Naive thymus-derived CD4-positive, alpha-beta T cell (primary cell): ENCODE data around the gene GMPR. TPM values are rescaled to one million over a fixed set of nuclear protein-coding genes. Genes with fewer than 3 reads are reported as not detected.

Experiments
- ATAC-seq: fragments of 150-1000 bp; cut with Tn5 transposase; 2 replicates; pipeline ENCODE4 v1.10.0; 2021; ENCODE audit warnings: mild to moderate bottlenecking, moderate library complexity
- CTCF ChIA-PET: fragments of 350-600 bp; sonication (Branson Sonifier 250); formaldehyde crosslinking; loops from one replicate; lab custom pipeline; 2021; ENCODE audit warnings: antibody characterized with exemption; lab: Charles Lee
- POLR2A ChIA-PET: fragments of 350-600 bp; sonication (Branson Sonifier 250); formaldehyde crosslinking; loops from one replicate; lab custom pipeline; 2021; ENCODE audit warnings: antibody characterized with exemption, inconsistent platforms; lab: Charles Lee
- DNase-seq, 9 donors: peaks; one replicate each; pipeline versions ENCODE4 v3.0.0 to v3.0.0-alpha.2; 2020 to 2022; ENCODE audit warnings: mixed read lengths in 1 of 9
- H3K27ac ChIP-seq: one replicate; pipeline ENCODE4 v1.7.0; 2013; ENCODE audit warnings: mild to moderate bottlenecking, low read depth, low read length, moderate library complexity
- H3K27me3 ChIP-seq, 2 donors: one replicate each; pipeline ENCODE4 v1.7.0; 2013; ENCODE audit warnings: low read length in 2 of 2, mild to moderate bottlenecking in 2 of 2, moderate library complexity in 2 of 2; ENCODE audit not compliant: control insufficient read depth in 2 of 2, insufficient read depth in 2 of 2
- H3K36me3 ChIP-seq, 3 experiments: 1 replicate in 2 of 3; 2 replicates in 1 of 3; pipeline ENCODE4 v1.7.0; 2013; ENCODE audit warnings: low read length in 3 of 3, mild to moderate bottlenecking in 3 of 3, moderate library complexity in 1 of 3; ENCODE audit not compliant: insufficient read depth in 3 of 3, control insufficient read depth in 2 of 3
- H3K4me1 ChIP-seq, 2 donors: one replicate each; pipeline ENCODE4 v1.7.0; 2013; ENCODE audit warnings: low read length in 2 of 2, mild to moderate bottlenecking in 2 of 2, moderate library complexity in 1 of 2; ENCODE audit not compliant: control insufficient read depth in 2 of 2, insufficient read depth in 2 of 2
- H3K4me3 ChIP-seq: 2 replicates; pipeline ENCODE4 v1.7.0; 2013; ENCODE audit warnings: mild to moderate bottlenecking, low read length
- H3K9me3 ChIP-seq, 3 experiments: 1 replicate in 2 of 3; 2 replicates in 1 of 3; pipeline ENCODE4 v1.7.0; 2013; ENCODE audit warnings: low read length in 3 of 3; ENCODE audit not compliant: control insufficient read depth in 2 of 3
- H3K27ac Mint-ChIP-seq, 9 donors: one replicate each; pipeline ENCODE4 v1.8.0; 2020 to 2022; ENCODE audit warnings: mixed read lengths in 9 of 9, mild to moderate bottlenecking in 8 of 9, moderate library complexity in 5 of 9, inconsistent platforms in 2 of 9
- H3K27me3 Mint-ChIP-seq, 5 donors: one replicate each; pipeline ENCODE4 v1.8.0; 2021 to 2022; ENCODE audit warnings: mixed read lengths in 5 of 5, mild to moderate bottlenecking in 1 of 5
- H3K36me3 Mint-ChIP-seq, 5 donors: one replicate each; pipeline ENCODE4 v1.8.0; 2020 to 2022; ENCODE audit warnings: mixed read lengths in 5 of 5, mild to moderate bottlenecking in 3 of 5, inconsistent platforms in 1 of 5
- H3K4me1 Mint-ChIP-seq, 7 donors: one replicate each; pipeline ENCODE4 v1.8.0; 2020 to 2022; ENCODE audit warnings: mixed read lengths in 7 of 7, mild to moderate bottlenecking in 3 of 7, inconsistent platforms in 1 of 7
- H3K4me3 Mint-ChIP-seq, 10 donors: one replicate each; pipeline ENCODE4 v1.8.0; 2020 to 2022; ENCODE audit warnings: mild to moderate bottlenecking in 10 of 10, mixed read lengths in 10 of 10, moderate library complexity in 6 of 10, inconsistent platforms in 2 of 10
- H3K9me3 Mint-ChIP-seq, 11 donors: one replicate each; pipeline ENCODE4 v1.8.0; 2020 to 2022; ENCODE audit warnings: mixed read lengths in 11 of 11, mild to moderate bottlenecking in 4 of 11, inconsistent platforms in 1 of 11, moderate library complexity in 1 of 11
- intact Hi-C, 2 donors: fragments of 100-400 bp; cut with micrococcal nuclease; formaldehyde crosslinking; loops; one replicate each; pipeline ENCODE4 v1.15.1; 2023
- polyA plus RNA-seq, 2 donors: library from polyadenylated mRNA; unstranded; fragments of 300-500 nt; fragmentation: Illumina TruSeq; gene quantifications; one replicate each; pipeline ENCODE4 v1.2.3, GENCODE V29; 2021
- total RNA-seq, 6 experiments: library from RNA in 5 of 6; stranded (reverse) in 5 of 6; gene quantifications; 1 replicate in 5 of 6; 2 replicates in 1 of 6; pipeline ENCODE4 v1.2.3 and lab custom pipeline; 2021 to 2026

Gene GMPR
- total and polyA plus RNA-seq, 7 experiments from 2014 or later, result 0.60 to 2.1 (median 0.93) TPM; not detected in 2

DNA sequence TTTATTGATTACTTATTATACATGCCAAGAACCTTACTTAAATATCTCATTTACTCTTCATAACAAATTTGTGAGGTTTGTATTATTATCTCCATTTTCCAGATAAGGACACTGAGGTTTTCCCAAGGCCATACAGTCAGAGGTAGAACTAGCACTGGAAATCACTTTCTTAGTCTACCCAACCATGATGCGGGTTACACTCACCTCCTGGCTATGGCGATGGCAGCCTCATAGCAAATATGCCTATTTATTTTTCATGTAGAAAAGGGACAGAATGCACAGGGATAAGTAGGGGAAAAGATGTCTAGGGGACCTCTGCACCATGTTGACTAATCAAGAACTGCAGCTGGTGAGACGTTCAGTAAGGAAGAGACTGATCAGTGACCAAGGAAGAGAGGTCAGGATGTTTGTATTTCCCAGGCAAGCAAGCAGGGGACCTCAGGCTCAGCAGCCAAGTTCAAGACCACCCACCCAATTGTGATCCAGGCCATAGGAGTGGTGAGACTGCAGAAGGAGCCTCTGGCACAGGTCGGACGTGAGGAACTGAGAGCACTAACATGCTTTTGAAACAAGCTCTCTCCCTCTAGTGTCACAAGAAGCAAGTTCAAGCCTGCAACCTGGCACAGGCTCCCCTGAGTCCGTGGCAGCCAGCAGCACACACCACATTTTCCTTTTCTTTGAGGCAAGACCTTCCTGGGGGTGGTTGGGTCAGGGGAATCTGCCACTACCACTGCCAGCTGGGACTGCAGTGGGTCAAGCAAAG lies 97.8 kb downstream of the GMPR start:
- Mint-ChIP-seq H3K27ac (no peak overlapping the region), H3K4me1 (peaks cover 0 to 9% (median 0%) of the 10 kb centered on the region in 7 donors), H3K9me3 (no peaks in the 10 kb centered on the region), H3K4me3 (no peak overlapping the region), H3K27me3 (no peaks in the 10 kb centered on the region), H3K36me3 (peaks cover 0 to 9% (median 0%) of the 10 kb centered on the region in 5 donors)
- Histone ChIP-seq H3K27ac (no peak overlapping the region), H3K4me1 (peaks cover 12% of the 10 kb centered on the region in 2 donors), H3K9me3 (no peaks in the 10 kb centered on the region), H3K27me3 (no peaks in the 10 kb centered on the region), H3K4me3 (no peak overlapping the region), H3K36me3 (no peaks in the 10 kb centered on the region)
- intact Hi-C loops, result loop anchor here in 1 of 2 donors (10.0 kb wide), 1 partner anchor 69 kb away; no protein-coding TSS in a partner anchor
- DNase-seq (no peak), ATAC-seq (no peak)
- POLR2A ChIA-PET, result no interaction called here
- CTCF ChIA-PET, result interaction anchor here (1.2 kb wide), 1 partner anchor 14 kb away, joined by 3 read pairs; no protein-coding TSS in a partner anchor

DNA sequence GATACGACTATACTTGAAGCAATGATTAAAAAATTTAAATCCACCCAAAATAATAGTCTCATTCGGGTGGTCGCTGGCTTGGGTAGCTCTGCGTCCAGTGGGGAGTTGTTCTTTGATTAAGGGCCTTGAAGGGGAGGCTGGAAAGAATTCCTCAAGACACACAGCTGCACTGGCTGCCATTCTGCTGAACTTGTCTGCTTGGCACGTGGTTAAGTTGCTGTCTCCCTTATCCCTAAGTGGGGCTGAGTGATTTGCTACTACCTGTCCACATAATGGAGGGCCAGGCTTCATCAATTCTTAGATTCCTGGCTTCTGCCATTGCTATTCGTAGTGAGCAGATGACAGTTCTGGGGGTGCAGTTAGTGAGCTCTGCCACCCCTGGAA lies 98.5 kb downstream of the GMPR start:
- ChIA-PET CTCF (no interaction called here), POLR2A (interaction anchor here (0.6 kb wide), 1 partner anchor 1314 kb away, joined by 3 read pairs; no protein-coding TSS in a partner anchor)
- H3K36me3 ChIP-seq, result no peaks in the 10 kb centered on the region
- Mint-ChIP-seq H3K36me3 (peaks cover 0 to 9% (median 0%) of the 10 kb centered on the region in 5 donors), H3K9me3 (no peaks in the 10 kb centered on the region), H3K4me1 (peaks cover 0 to 9% (median 0%) of the 10 kb centered on the region in 7 donors), H3K27ac (no peak overlapping the region), H3K4me3 (no peak overlapping the region), H3K27me3 (no peaks in the 10 kb centered on the region)
- H3K27ac ChIP-seq, result no peak overlapping the region
- ATAC-seq, result no peak
- no peak for DNase-seq
- H3K4me3 ChIP-seq, result no peak overlapping the region
- H3K4me1 ChIP-seq, result peaks cover 5 to 6% of the 10 kb centered on the region in 2 donors
- no peaks in the 10 kb centered on the region for H3K9me3 ChIP-seq
- intact Hi-C loops, result loop anchor here in 1 of 2 donors (10.0 kb wide), 1 partner anchor 68 kb away; no protein-coding TSS in a partner anchor
- H3K27me3 ChIP-seq, result no peaks in the 10 kb centered on the region

DNA sequence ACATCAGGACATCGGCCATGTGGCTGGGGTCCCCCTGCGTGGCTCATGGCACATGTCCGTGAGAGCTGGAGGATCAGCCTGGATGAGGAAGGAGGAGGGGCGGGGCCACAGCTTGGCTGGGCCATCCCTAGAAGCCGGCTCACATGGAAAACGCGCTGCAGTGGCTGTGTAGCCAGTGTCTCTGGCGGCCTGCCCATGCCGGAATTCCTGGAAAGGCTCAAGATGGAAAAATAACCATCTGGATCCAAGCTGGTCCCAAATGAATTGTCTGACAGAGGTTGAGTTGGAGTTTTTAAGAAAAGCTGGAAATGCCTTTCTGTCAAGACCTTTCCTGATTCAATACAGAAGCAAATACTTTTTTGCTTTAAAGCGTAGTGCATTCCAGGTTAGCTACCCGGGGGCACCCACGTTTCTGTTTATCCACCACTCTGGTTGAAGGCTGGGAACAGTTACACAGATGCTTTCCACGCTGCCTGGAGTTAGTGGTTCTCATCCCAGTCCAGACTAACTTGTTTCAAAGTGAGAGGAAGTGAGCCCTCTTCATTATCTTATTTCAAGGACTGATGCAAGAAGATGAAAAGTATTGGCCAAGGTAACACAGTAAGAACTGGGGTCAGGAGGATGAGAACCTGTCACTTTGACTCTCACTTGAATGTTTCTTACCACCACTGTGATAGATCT lies 99.0 kb downstream of the GMPR start:
- Histone ChIP-seq H3K36me3 (no peaks in the 10 kb centered on the region), H3K27ac (no peak overlapping the region), H3K27me3 (no peaks in the 10 kb centered on the region), H3K4me3 (no peak overlapping the region), H3K4me1 (peaks cover 0 to under 1% of the 10 kb centered on the region in 2 donors), H3K9me3 (no peaks in the 10 kb centered on the region)
- peaks cover 0 to 9% (median 0%) of the 10 kb centered on the region in 5 donors for H3K36me3 Mint-ChIP-seq
- no peak for ATAC-seq
- no peak overlapping the region for H3K4me3 Mint-ChIP-seq
- intact Hi-C loops, result loop anchor here in 1 of 2 donors (10.0 kb wide), 1 partner anchor 67 kb away; no protein-coding TSS in a partner anchor
- H3K9me3 Mint-ChIP-seq, result no peaks in the 10 kb centered on the region
- CTCF ChIA-PET, result no interaction called here
- POLR2A ChIA-PET, result interaction anchor here (0.6 kb wide), 1 partner anchor 1314 kb away, joined by 3 read pairs; no protein-coding TSS in a partner anchor
- H3K4me1 Mint-ChIP-seq, result peaks cover 0 to 9% (median 0%) of the 10 kb centered on the region in 7 donors
- DNase-seq, result no peak
- no peak overlapping the region for H3K27ac Mint-ChIP-seq
- H3K27me3 Mint-ChIP-seq, result no peaks in the 10 kb centered on the region

DNA sequence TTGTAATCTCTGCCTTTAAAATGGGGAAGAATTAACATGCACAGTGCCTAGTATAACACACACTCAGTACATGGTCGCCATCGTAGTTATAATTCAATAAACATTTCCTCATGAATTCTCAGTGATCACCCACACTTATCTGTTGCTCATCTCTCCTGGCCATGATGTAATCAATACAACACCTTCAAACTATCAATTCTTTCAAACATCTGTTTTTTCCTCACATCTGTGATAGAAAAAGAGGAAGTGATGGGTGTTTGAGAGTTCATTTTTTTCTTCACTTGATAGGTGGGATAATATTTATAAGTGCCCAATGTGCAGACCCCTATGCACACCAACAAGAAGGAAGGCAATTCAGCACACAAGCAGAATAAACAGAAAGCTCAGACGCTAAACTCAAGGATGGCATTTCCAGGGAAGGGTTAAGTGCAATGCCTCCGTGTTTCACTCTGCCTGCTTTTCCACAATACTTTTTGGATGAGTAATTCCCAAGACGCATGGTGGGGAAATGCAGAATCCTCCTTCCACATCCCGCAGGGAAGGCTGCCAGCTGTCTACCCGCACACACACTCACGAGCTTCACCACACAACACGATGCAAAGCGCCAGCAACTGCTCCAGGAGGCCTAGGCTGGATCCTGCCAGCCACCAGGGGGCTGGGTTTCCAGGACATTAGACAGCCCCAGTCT lies 100.3 kb downstream of the GMPR start:
- CTCF ChIA-PET, result no interaction called here
- POLR2A ChIA-PET, result no interaction called here
- intact Hi-C loops, result loop anchor here in 1 of 2 donors (10.0 kb wide), 1 partner anchor 66 kb away; no protein-coding TSS in a partner anchor
- Histone ChIP-seq H3K9me3 (no peaks in the 10 kb centered on the region), H3K27me3 (no peaks in the 10 kb centered on the region), H3K4me1 (no peaks in the 10 kb centered on the region), H3K4me3 (no peak overlapping the region), H3K27ac (no peak overlapping the region), H3K36me3 (no peaks in the 10 kb centered on the region)
- H3K4me3 Mint-ChIP-seq, result no peak overlapping the region
- DNase-seq (no peak), ATAC-seq (no peak)
- peaks cover 0 to 8% (median 0%) of the 10 kb centered on the region in 5 donors for H3K36me3 Mint-ChIP-seq
- peak overlapping the region in 2 of 9 donors; percentile 19 to 21 for H3K27ac Mint-ChIP-seq
- no peaks in the 10 kb centered on the region for H3K9me3 Mint-ChIP-seq
- peaks cover 0 to 12% (median 0%) of the 10 kb centered on the region in 7 donors for H3K4me1 Mint-ChIP-seq
- H3K27me3 Mint-ChIP-seq, result no peaks in the 10 kb centered on the region

GRCh38 chr6:16339265-16339587 lies 100.8 kb downstream of the GMPR start:
- DNase-seq, result no peak
- Histone ChIP-seq H3K9me3 (no peaks in the 10 kb centered on the region), H3K27me3 (no peaks in the 10 kb centered on the region), H3K27ac (no peak overlapping the region), H3K36me3 (no peaks in the 10 kb centered on the region), H3K4me1 (no peaks in the 10 kb centered on the region), H3K4me3 (no peak overlapping the region)
- intact Hi-C loops, result loop anchor here in 1 of 2 donors (10.0 kb wide), 1 partner anchor 66 kb away; no protein-coding TSS in a partner anchor
- ChIA-PET CTCF (no interaction called here), POLR2A (no interaction called here)
- Mint-ChIP-seq H3K9me3 (no peaks in the 10 kb centered on the region), H3K4me1 (peaks cover 0 to 12% (median 0%) of the 10 kb centered on the region in 7 donors), H3K27me3 (no peaks in the 10 kb centered on the region), H3K27ac (peak overlapping the region in 2 of 9 donors; percentile 19 to 21), H3K36me3 (peaks cover 0 to 8% (median 0%) of the 10 kb centered on the region in 5 donors), H3K4me3 (no peak overlapping the region)
- ATAC-seq, result no peak

GRCh38 chr6:16343593-16343992 lies 105.2 kb downstream of the GMPR start:
- no peaks in the 10 kb centered on the region for H3K4me1 ChIP-seq
- ATAC-seq (no peak), DNase-seq (no peak)
- peaks cover 0 to 7% (median 0%) of the 10 kb centered on the region in 7 donors for H3K4me1 Mint-ChIP-seq
- H3K4me3 Mint-ChIP-seq, result no peak overlapping the region
- no peak overlapping the region for H3K4me3 ChIP-seq
- H3K9me3 Mint-ChIP-seq, result no peaks in the 10 kb centered on the region
- no peaks in the 10 kb centered on the region for H3K27me3 Mint-ChIP-seq
- POLR2A ChIA-PET, result no interaction called here
- no peak overlapping the region for H3K27ac Mint-ChIP-seq
- peaks cover 0 to 7% (median 0%) of the 10 kb centered on the region in 5 donors for H3K36me3 Mint-ChIP-seq
- no peak overlapping the region for H3K27ac ChIP-seq
- intact Hi-C loops, result no loop called here
- H3K9me3 ChIP-seq, result no peaks in the 10 kb centered on the region
- H3K27me3 ChIP-seq, result no peaks in the 10 kb centered on the region
- CTCF ChIA-PET, result interaction anchor here (0.5 to 1.1 kb wide), 2 partner anchors 11 to 31 kb away, joined by 3 to 5 read pairs; no protein-coding TSS in a partner anchor
- H3K36me3 ChIP-seq, result no peaks in the 10 kb centered on the region
